Measurements from ENCODE around the gene SPTAN1. TPM values are rescaled to one million over a fixed set of nuclear protein-coding genes. Genes with fewer than 3 reads are reported as not detected.

SPTAN1 gene
- total and polyA plus RNA-seq, 2 experiments from 2014 or later, result 108 to 195 TPM

GRCh38 chr9:128503870-128504269, 48.5 kb upstream of the SPTAN1 start:
- peaks cover 5% of the 10 kb centered on the region; the same call in 1 of the 2 replicates for H3K79me2 ChIP-seq (replicated peaks; ENCODE audit: insufficient read depth)
- no peaks in the 10 kb centered on the region for H3K36me3 ChIP-seq (ENCODE audit: insufficient read depth)
- no peaks in the 10 kb centered on the region for H3K27me3 ChIP-seq (ENCODE audit: insufficient read depth)
- H3K36me3 Mint-ChIP-seq (ENCODE audit: low read depth), result peaks cover 6% of the 10 kb centered on the region; the same call in 2 of the 3 replicates
- H3K27me3 Mint-ChIP-seq (ENCODE audit: insufficient read depth, low read depth, poor library complexity), result no peaks in the 10 kb centered on the region
- H3F3A ChIP-seq (replicated peaks; ENCODE audit: low read depth), result peaks cover 7% of the 10 kb centered on the region; the same call in 1 of the 2 replicates
- DNase-seq (ENCODE audit: low spot score), result peak; percentile 40
- no peaks in the 10 kb centered on the region for H3K9me3 Mint-ChIP-seq
- no peak overlapping the region for H3K27ac ChIP-seq (ENCODE audit: low read depth)
- H3K4me3 Mint-ChIP-seq, result peak overlapping the region; percentile 100
- H3K4me1 ChIP-seq (ENCODE audit: insufficient read depth), result peaks cover 8% of the 10 kb centered on the region; the same call in 1 of the 2 replicates
- H3K4me3 ChIP-seq, result peak overlapping the region; percentile 92
- H3K4me2 ChIP-seq, result peak overlapping the region; percentile 95
- TF ChIP-seq ZNF114 (CRISPR knock-in tag; IDR thresholded peaks at IDR 0.05) (no peak), EZH2phosphoT487 (IDR thresholded peaks at IDR 0.05; ENCODE audit: unreplicated experiment) (no peak), ZNF331 (CRISPR knock-in tag; IDR thresholded peaks at IDR 0.05; ENCODE audit: low read depth) (no peak), EZH2 (IDR thresholded peaks at IDR 0.05; ENCODE audit: low read depth, unreplicated experiment) (no peak), JUNB (IDR thresholded peaks at IDR 0.05; ENCODE audit: unreplicated experiment) (no peak), ZNF462 (CRISPR knock-in tag; IDR thresholded peaks at IDR 0.05) (no peak), REST (IDR thresholded peaks at IDR 0.05; ENCODE audit: unreplicated experiment) (no peak), ETS1 (IDR thresholded peaks at IDR 0.05) (no peak), STAT1 (IDR thresholded peaks at IDR 0.05; ENCODE audit: unreplicated experiment) (no peak), NANOG (IDR thresholded peaks at IDR 0.05; ENCODE audit: borderline replicate concordance) (no peak), POLR2AphosphoS5 (IDR thresholded peaks at IDR 0.05; ENCODE audit: low read depth) (no peak)
- peaks cover 4% of the 10 kb centered on the region; the same call in 2 of the 3 replicates for H3K4me1 Mint-ChIP-seq
- H3K27ac Mint-ChIP-seq, result no peak overlapping the region
- peaks cover 6% of the 10 kb centered on the region; the same call in 1 of the 2 replicates for H4K20me1 ChIP-seq (replicated peaks; ENCODE audit: insufficient read depth)
- H3K9me2 ChIP-seq (ENCODE audit: insufficient read depth), result no peaks in the 10 kb centered on the region
- peak; percentile 29 for ATAC-seq
- H2AFZ ChIP-seq, result peak overlapping the region; percentile 56
